Fibroblast of lung (primary cell): ENCODE data around the gene PPP1CB. TPM values are rescaled to one million over a fixed set of nuclear protein-coding genes. Genes with fewer than 3 reads are reported as not detected.

Experiments
- DNase-seq, 2 donors: peaks; one replicate each; pipeline versions ENCODE4 v3.0.0 to v3.0.0-alpha.2; 2010; ENCODE audit warnings: low read depth in 2 of 2
- H2AFZ ChIP-seq: 2 replicates; pipeline ENCODE4 v1.5.1; 2012; ENCODE audit warnings: low read length, control low read depth, inconsistent platforms
- H3K27ac ChIP-seq: 2 replicates; pipeline ENCODE4 v1.5.1; 2011; ENCODE audit warnings: low read length, control low read depth; ENCODE audit not compliant: insufficient read depth
- H3K27me3 ChIP-seq: 2 replicates; pipeline ENCODE4 v1.5.1; 2011; ENCODE audit warnings: mild to moderate bottlenecking, low read length; ENCODE audit not compliant: control insufficient read depth, insufficient read depth
- H3K36me3 ChIP-seq: 2 replicates; pipeline ENCODE4 v1.5.1; 2011; ENCODE audit warnings: low read length; ENCODE audit not compliant: control insufficient read depth, insufficient read depth
- H3K4me1 ChIP-seq: 2 replicates; pipeline ENCODE4 v1.5.1; 2011; ENCODE audit warnings: low read length; ENCODE audit not compliant: control insufficient read depth, insufficient read depth; ENCODE audit errors: extremely low read depth
- H3K4me2 ChIP-seq: 2 replicates; pipeline ENCODE4 v1.5.1; 2011; ENCODE audit warnings: low read length, control low read depth; ENCODE audit not compliant: insufficient read depth; ENCODE audit errors: extremely low read depth
- H3K4me3 ChIP-seq, 4 experiments: fragments of 200-600 bp in 1 of 4; sonication (generic) in 1 of 4; replicated peaks in 1 of 4; 2 replicates each; pipeline ENCODE4 v1.5.1; 2011 to 2016; ENCODE audit warnings: low read length in 4 of 4, low read depth in 3 of 4, mild to moderate bottlenecking in 3 of 4, control low read depth in 2 of 4, inconsistent platforms in 1 of 4, mixed read lengths in 1 of 4; ENCODE audit not compliant: insufficient read depth in 1 of 4; ENCODE audit errors: control extremely low read depth in 1 of 4
- H3K79me2 ChIP-seq: 2 replicates; pipeline ENCODE4 v1.5.1; 2012; ENCODE audit warnings: mild to moderate bottlenecking, low read length, inconsistent platforms; ENCODE audit not compliant: control insufficient read depth, insufficient read depth
- H3K9ac ChIP-seq: 2 replicates; pipeline ENCODE4 v1.5.1; 2011; ENCODE audit warnings: mild to moderate bottlenecking, low read length, control low read depth; ENCODE audit not compliant: insufficient read depth
- H3K9me3 ChIP-seq: 2 replicates; pipeline ENCODE4 v1.5.1; 2012; ENCODE audit warnings: low read depth, low read length; ENCODE audit not compliant: control insufficient read depth, insufficient read depth
- H4K20me1 ChIP-seq: 2 replicates; pipeline ENCODE4 v1.5.1; 2011; ENCODE audit warnings: low read length; ENCODE audit not compliant: control insufficient read depth, insufficient read depth; ENCODE audit errors: extremely low read depth
- EZH2 ChIP-seq: IDR thresholded peaks from 2 replicates; pipeline ENCODE4 v1.5.1; 2012; ENCODE audit warnings: low read length, control low read depth, mild to moderate bottlenecking; ENCODE audit errors: missing control alignments
- polyA plus RNA-seq, 2 donors: library from polyadenylated mRNA; depleted of rRNA in 1 of 2; stranded (reverse) in 1 of 2; unstranded in 1 of 2; fragments of >200 nt; gene quantifications; 2 replicates each; pipeline ENCODE4 v1.2.1, GENCODE V29; 2011 to 2012; ENCODE audit warnings: missing spikeins in 1 of 2
- total RNA-seq: library from RNA; depleted of rRNA; stranded (reverse); fragments of >200 nt; gene quantifications from 2 replicates; pipeline ENCODE4 v1.2.1, GENCODE V29; 2014
- TF ChIP-seq, protein P1 (sequence below), 2 donors: IDR thresholded peaks in 1 of 2; conservative IDR thresholded peaks in 1 of 2; 1 replicate in 1 of 2; 2 replicates in 1 of 2; pipeline ENCODE4 v1.5.1; 2011 to 2012; ENCODE audit warnings: low read length in 2 of 2, control low read depth in 1 of 2, inconsistent platforms in 1 of 2, low read depth in 1 of 2, mild to moderate bottlenecking in 1 of 2

Gene PPP1CB
- total and polyA plus RNA-seq, 2 donors (not counting 1 experiment from before 2014, with no cell fraction given), result 172 to 179 TPM

DNA sequence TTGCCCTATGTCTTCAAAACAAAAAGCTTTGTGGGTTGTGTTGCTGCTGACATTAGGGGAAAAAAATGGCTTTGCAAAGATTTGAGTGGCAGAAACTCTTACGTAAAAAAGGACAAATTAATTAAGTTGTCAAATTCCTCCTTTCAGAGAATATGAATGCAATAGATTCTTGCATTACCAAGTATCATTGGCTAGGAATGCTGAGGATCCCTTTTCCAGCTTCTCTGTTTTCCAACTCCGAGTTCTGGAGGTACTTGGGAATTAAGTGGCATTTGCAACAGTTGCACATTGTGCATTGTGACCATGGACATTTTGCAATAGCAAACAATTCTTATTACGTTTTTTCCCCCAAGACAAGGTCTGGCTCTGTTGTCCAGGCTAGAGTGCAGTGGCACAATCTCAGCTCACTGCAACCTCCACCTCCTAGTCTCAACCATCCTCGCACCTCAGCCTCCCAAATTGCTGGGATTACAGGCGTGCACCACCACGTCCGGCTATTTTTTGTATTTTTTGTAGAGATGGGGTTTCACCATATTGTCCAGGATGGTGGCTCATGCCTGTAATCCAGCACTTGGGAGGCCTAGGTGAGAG is 29.9 kb upstream of the PPP1CB start:
- Histone ChIP-seq H3K27ac (no peak overlapping the region), H3K9ac (no peak overlapping the region), H3K9me3 (no peaks in the 10 kb centered on the region), H3K79me2 (no peaks in the 10 kb centered on the region), H2AFZ (no peak overlapping the region), H3K4me2 (no peak overlapping the region), H3K4me3 (no peak overlapping the region), H3K27me3 (no peaks in the 10 kb centered on the region), H4K20me1 (no peaks in the 10 kb centered on the region), H3K4me1 (peaks cover 6% of the 10 kb centered on the region), H3K36me3 (no peaks in the 10 kb centered on the region)
- TF ChIP-seq EZH2, result no peak
- TF ChIP-seq, protein P1, sequence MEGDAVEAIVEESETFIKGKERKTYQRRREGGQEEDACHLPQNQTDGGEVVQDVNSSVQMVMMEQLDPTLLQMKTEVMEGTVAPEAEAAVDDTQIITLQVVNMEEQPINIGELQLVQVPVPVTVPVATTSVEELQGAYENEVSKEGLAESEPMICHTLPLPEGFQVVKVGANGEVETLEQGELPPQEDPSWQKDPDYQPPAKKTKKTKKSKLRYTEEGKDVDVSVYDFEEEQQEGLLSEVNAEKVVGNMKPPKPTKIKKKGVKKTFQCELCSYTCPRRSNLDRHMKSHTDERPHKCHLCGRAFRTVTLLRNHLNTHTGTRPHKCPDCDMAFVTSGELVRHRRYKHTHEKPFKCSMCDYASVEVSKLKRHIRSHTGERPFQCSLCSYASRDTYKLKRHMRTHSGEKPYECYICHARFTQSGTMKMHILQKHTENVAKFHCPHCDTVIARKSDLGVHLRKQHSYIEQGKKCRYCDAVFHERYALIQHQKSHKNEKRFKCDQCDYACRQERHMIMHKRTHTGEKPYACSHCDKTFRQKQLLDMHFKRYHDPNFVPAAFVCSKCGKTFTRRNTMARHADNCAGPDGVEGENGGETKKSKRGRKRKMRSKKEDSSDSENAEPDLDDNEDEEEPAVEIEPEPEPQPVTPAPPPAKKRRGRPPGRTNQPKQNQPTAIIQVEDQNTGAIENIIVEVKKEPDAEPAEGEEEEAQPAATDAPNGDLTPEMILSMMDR (conservative IDR thresholded peaks at IDR 0.05 in 1 of 2, IDR thresholded peaks at IDR 0.05 in 1 of 2; ENCODE audit: low read depth in 1 of 2, low read length in 2 of 2), result no peak
- no peak for DNase-seq

- no peaks in the 10 kb centered on the region for H4K20me1 ChIP-seq
- H3K27me3 ChIP-seq, result no peaks in the 10 kb centered on the region
- no peak overlapping the region for H3K4me2 ChIP-seq
- H3K4me3 ChIP-seq, result no peak overlapping the region
- H3K9me3 ChIP-seq, result no peaks in the 10 kb centered on the region
- TF ChIP-seq, protein P1 (conservative IDR thresholded peaks at IDR 0.05 in 1 of 2, IDR thresholded peaks at IDR 0.05 in 1 of 2; ENCODE audit: low read depth in 1 of 2, low read length in 2 of 2), result no peak
- TF ChIP-seq EZH2, result no peak
- H3K27ac ChIP-seq, result no peak overlapping the region
- H3K79me2 ChIP-seq, result no peaks in the 10 kb centered on the region
- DNase-seq, result no peak
- H3K9ac ChIP-seq, result no peak overlapping the region
- no peak overlapping the region for H2AFZ ChIP-seq
- no peaks in the 10 kb centered on the region for H3K36me3 ChIP-seq
- H3K4me1 ChIP-seq, result no peaks in the 10 kb centered on the region
These were observed 26.5 kb upstream of the PPP1CB start for GRCh38 chr2:28725021-28725711.

DNA sequence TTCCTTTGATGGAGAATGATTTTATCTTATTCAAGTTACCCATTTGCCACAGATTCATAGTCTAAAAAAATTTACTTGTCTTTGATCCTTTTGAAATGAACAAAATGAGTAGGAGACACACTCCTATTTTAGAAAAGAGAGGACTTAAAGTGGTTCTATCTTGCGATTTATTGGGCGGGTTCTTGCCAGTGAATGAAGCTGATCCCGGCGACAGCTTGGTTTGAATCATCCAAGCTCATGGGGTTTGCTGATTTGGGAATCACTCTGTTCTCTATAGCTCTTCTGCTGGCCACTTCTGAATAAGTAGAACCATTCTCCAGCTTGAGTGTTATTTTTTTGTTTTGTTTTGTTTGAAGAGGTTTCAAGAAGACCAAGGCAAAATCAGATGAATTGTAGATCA is 25.5 kb upstream of the PPP1CB start:
- Histone ChIP-seq H3K4me2 (no peak overlapping the region), H3K9me3 (no peaks in the 10 kb centered on the region), H3K9ac (no peak overlapping the region), H4K20me1 (no peaks in the 10 kb centered on the region), H3K79me2 (no peaks in the 10 kb centered on the region), H3K27me3 (no peaks in the 10 kb centered on the region), H2AFZ (no peak overlapping the region), H3K4me3 (no peak overlapping the region), H3K4me1 (no peaks in the 10 kb centered on the region), H3K27ac (no peak overlapping the region), H3K36me3 (no peaks in the 10 kb centered on the region)
- DNase-seq, result no peak
- TF ChIP-seq, protein P1 (conservative IDR thresholded peaks at IDR 0.05 in 1 of 2, IDR thresholded peaks at IDR 0.05 in 1 of 2; ENCODE audit: low read depth in 1 of 2, low read length in 2 of 2), result no peak
- TF ChIP-seq EZH2, result no peak
